PC-3 (cell line): ENCODE measurements around the gene SH2D2A.

ENCODE experiments used
- EZH2 ChIP-seq: fragments of 300-600 bp; sonication (generic); IDR thresholded peaks from one replicate; pipeline ENCODE4 v1.6.1; 2017; ENCODE audit warnings: antibody characterized with exemption, mild to moderate bottlenecking, low read length; ENCODE audit not compliant: unreplicated experiment
- TF ChIP-seq, protein P1 (sequence below): fragments of 300-600 bp; sonication (generic); conservative IDR thresholded peaks from 2 replicates; pipeline ENCODE4 v1.5.1; 2017; ENCODE audit warnings: antibody characterized with exemption, low read depth, mild to moderate bottlenecking, low read length

DNA sequence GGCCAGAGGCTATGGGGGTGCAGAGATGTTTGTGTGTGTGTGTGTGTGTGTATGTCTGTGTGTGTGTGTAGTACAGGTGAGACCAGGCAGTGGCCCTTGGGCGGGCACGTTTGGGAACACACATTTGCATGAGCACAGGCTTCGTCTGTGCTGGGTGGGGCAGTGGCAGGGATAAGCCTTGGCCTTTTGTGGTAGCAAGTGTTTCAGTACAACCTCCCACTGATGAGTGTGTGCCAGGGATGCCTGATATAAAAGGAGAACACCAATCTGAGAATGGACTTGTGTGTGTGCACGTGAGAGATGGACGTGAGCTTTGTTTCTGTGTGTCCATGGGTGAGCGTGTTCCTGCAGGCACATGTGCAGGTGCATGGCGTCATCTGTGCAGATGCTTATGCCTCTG lies 47.0 kb upstream of the SH2D2A start:
- TF ChIP-seq, protein P1, sequence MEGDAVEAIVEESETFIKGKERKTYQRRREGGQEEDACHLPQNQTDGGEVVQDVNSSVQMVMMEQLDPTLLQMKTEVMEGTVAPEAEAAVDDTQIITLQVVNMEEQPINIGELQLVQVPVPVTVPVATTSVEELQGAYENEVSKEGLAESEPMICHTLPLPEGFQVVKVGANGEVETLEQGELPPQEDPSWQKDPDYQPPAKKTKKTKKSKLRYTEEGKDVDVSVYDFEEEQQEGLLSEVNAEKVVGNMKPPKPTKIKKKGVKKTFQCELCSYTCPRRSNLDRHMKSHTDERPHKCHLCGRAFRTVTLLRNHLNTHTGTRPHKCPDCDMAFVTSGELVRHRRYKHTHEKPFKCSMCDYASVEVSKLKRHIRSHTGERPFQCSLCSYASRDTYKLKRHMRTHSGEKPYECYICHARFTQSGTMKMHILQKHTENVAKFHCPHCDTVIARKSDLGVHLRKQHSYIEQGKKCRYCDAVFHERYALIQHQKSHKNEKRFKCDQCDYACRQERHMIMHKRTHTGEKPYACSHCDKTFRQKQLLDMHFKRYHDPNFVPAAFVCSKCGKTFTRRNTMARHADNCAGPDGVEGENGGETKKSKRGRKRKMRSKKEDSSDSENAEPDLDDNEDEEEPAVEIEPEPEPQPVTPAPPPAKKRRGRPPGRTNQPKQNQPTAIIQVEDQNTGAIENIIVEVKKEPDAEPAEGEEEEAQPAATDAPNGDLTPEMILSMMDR: no peak
- TF ChIP-seq EZH2: no peak
